ENCODE measurements around the gene MYLK. TPM values are rescaled to one million over a fixed set of nuclear protein-coding genes. Genes with fewer than 3 reads are reported as not detected.

Gene MYLK
- polyA plus RNA-seq, 1 donor, result 296 TPM

DNA sequence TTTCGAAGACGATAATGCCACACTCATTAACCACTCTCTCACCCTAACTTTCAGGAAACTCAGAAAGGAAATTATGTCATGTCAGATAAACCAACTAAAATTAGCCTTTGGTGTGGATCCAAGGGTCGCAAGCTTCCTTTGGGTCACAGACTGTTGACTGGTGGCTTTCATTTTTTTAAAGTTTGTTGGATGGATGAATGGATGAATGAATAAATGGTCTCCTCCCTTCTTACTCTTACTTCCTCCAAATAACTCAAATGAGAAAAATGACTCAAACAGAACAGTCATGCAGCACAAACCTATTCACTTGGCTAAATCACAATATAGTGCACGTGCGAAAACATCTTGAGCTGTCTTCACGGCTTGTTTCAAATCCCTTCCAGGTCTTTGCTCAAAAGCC lies 216.3 kb downstream of the MYLK start:
- peaks cover 26% of the 10 kb centered on the region for H3K36me3 ChIP-seq (ENCODE audit: control insufficient read depth, insufficient read depth, low read length)
- DNase-seq, result peak in 1 of 2 donors; percentile 51
- no peaks in the 10 kb centered on the region for H3K27me3 ChIP-seq (ENCODE audit: control insufficient read depth, insufficient read depth, low read length)
- H3K27ac ChIP-seq (ENCODE audit: low read length), result no peak overlapping the region
- H3K9me3 ChIP-seq (ENCODE audit: control insufficient read depth, low read depth, low read length), result no peaks in the 10 kb centered on the region
- H3K4me1 ChIP-seq (ENCODE audit: control insufficient read depth, insufficient read depth, low read length), result no peaks in the 10 kb centered on the region
- no peak overlapping the region for H3K4me3 ChIP-seq (ENCODE audit: low read length)
- no CpG with 5 or more reads among the region's 6 CpGs for WGBS (ENCODE audit: insufficient coverage, low lambda C conversion rate)

DNA sequence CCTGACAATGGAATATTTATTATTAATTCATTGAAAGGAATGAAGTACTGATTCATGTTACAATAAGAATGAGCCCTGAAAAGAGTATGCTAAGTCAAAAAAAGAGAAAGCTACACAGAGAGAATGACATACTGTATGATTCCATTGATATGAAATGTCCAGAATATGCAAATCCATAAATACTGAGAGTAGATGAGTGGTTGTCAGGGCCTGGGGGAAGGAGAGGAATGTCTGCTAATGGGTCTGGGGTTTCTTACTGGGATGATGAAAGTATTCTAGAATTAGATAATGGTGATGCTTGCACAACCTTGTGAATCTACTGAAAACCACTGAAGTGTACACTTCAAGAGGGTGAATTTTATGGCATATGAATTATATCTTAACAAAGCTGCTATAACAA lies 219.4 kb downstream of the MYLK start:
- H3K4me1 ChIP-seq (ENCODE audit: control insufficient read depth, insufficient read depth, low read length), result peaks cover 5% of the 10 kb centered on the region
- H3K36me3 ChIP-seq (ENCODE audit: control insufficient read depth, insufficient read depth, low read length), result peaks cover 26% of the 10 kb centered on the region
- no peaks in the 10 kb centered on the region for H3K9me3 ChIP-seq (ENCODE audit: control insufficient read depth, low read depth, low read length)
- H3K27me3 ChIP-seq (ENCODE audit: control insufficient read depth, insufficient read depth, low read length), result no peaks in the 10 kb centered on the region
- H3K4me3 ChIP-seq (ENCODE audit: low read length), result no peak overlapping the region
- no peak overlapping the region for H3K27ac ChIP-seq (ENCODE audit: low read length)
- no peak for DNase-seq

DNA sequence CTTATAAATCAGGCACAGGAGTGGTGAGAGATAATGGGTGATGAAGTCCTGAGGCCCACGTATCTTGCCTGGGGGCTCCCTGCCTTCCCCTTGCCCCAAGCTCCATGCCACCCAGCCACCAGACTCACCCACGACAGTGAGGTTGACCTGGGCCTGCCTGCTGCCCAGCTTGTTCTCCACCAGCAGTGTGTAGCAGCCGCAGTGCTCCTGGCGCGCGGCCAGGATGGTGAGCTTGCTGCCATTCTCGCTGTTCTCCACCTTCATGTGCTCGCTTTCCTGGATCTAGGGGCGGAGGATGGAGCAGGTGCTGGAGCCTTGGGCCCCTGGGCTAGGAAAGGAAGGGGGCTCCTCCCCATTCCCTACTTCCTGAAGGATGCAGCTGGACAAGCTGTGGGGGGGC lies 220.2 kb downstream of the MYLK start:
- no CpG with 5 or more reads among the region's 9 CpGs for WGBS (ENCODE audit: insufficient coverage, low lambda C conversion rate)
- H3K27me3 ChIP-seq (ENCODE audit: control insufficient read depth, insufficient read depth, low read length), result no peaks in the 10 kb centered on the region
- DNase-seq, result no peak
- H3K4me1 ChIP-seq (ENCODE audit: control insufficient read depth, insufficient read depth, low read length), result peaks cover 5% of the 10 kb centered on the region
- no peak overlapping the region for H3K4me3 ChIP-seq (ENCODE audit: low read length)
- H3K9me3 ChIP-seq (ENCODE audit: control insufficient read depth, low read depth, low read length), result no peaks in the 10 kb centered on the region
- H3K36me3 ChIP-seq (ENCODE audit: control insufficient read depth, insufficient read depth, low read length), result peaks cover 26% of the 10 kb centered on the region
- no peak overlapping the region for H3K27ac ChIP-seq (ENCODE audit: low read length)

DNA sequence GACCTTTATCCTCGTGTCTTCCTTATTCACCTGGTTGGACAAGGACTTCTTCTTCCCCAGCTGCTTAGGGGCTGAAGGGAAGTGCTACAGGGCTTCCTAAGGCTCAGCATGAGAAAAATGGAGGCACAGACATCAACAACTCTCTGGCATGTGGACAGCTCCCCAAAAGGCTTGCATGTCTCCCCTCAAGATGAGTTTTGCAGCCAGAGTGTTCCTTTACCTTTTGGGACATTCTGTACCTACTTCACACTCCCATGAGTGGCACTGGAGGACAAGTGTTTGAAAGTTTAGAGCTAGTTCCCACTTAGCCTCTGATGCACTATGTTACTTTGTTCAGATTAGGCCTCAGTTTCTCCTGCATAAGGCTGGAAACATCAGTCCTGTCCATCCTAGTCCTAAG lies 222.2 kb downstream of the MYLK start:
- no CpG with 5 or more reads among the region's 1 CpG for WGBS (ENCODE audit: insufficient coverage, low lambda C conversion rate)
- H3K27ac ChIP-seq (ENCODE audit: low read length), result peak overlapping the region; percentile 57
- H3K27me3 ChIP-seq (ENCODE audit: control insufficient read depth, insufficient read depth, low read length), result no peaks in the 10 kb centered on the region
- no peak for DNase-seq
- H3K4me3 ChIP-seq (ENCODE audit: low read length), result no peak overlapping the region
- H3K4me1 ChIP-seq (ENCODE audit: control insufficient read depth, insufficient read depth, low read length), result peaks cover 17% of the 10 kb centered on the region
- H3K9me3 ChIP-seq (ENCODE audit: control insufficient read depth, low read depth, low read length), result no peaks in the 10 kb centered on the region
- peaks cover 27% of the 10 kb centered on the region for H3K36me3 ChIP-seq (ENCODE audit: control insufficient read depth, insufficient read depth, low read length)

DNA sequence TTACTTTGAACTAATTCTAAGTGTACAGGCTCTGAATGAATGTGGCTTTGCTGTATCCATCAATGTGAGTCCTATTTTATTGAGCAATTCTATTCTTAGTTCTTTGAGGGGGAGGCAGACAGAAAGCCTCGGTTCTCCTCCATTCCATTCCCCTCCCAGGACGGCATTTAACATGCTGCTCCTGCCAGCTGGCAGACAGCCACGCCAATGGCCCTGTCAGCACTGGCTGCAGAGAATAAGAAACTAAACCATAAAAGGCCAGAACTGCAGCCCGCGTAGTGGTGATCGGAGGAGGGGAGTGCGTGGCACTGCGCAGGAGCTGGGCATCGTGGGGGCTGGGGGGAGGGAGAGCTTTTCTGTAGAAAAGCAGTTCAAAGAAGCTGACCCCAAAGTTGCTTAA lies 223.2 kb downstream of the MYLK start:
- peaks cover 21% of the 10 kb centered on the region for H3K36me3 ChIP-seq (ENCODE audit: control insufficient read depth, insufficient read depth, low read length)
- peak overlapping the region; percentile 57 for H3K27ac ChIP-seq (ENCODE audit: low read length)
- H3K27me3 ChIP-seq (ENCODE audit: control insufficient read depth, insufficient read depth, low read length), result no peaks in the 10 kb centered on the region
- H3K4me3 ChIP-seq (ENCODE audit: low read length), result no peak overlapping the region
- H3K9me3 ChIP-seq (ENCODE audit: control insufficient read depth, low read depth, low read length), result no peaks in the 10 kb centered on the region
- DNase-seq, result peak; percentile 75 to 76
- peaks cover 18% of the 10 kb centered on the region for H3K4me1 ChIP-seq (ENCODE audit: control insufficient read depth, insufficient read depth, low read length)
- WGBS (ENCODE audit: insufficient coverage, low lambda C conversion rate), result no CpG with 5 or more reads among the region's 9 CpGs

DNA sequence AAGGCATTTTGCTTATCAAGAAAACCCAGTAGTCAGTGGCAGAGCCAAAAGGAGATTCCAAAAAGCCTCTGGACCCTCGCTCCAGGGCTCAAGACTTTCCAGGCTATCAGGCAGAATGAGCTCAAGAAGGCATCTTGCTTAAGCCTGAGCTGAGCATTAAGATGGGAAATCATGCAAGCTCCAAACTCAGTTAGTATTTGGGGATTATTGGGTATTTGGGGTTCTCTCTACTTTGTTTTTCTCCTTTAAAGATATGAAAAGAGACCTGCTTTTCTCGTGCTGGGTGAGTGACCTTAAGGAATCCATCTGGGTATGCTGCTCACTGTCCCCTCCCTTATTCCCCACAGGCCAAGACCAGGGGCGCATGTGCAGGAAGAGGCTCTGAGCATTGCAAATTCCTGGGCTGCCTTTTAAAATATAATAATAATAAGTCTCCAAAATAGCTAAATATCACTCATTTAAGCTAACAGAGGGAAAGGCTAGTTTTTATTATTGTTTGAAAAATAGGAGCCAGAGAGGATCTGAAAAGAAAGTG lies 223.9 kb downstream of the MYLK start:
- Histone ChIP-seq H3K4me3 (ENCODE audit: low read length) (no peak overlapping the region), H3K9me3 (ENCODE audit: control insufficient read depth, low read depth, low read length) (no peaks in the 10 kb centered on the region), H3K36me3 (ENCODE audit: control insufficient read depth, insufficient read depth, low read length) (peaks cover 16% of the 10 kb centered on the region), H3K27me3 (ENCODE audit: control insufficient read depth, insufficient read depth, low read length) (no peaks in the 10 kb centered on the region), H3K27ac (ENCODE audit: low read length) (peak overlapping the region; percentile 32), H3K4me1 (ENCODE audit: control insufficient read depth, insufficient read depth, low read length) (peaks cover 18% of the 10 kb centered on the region)
- no CpG with 5 or more reads among the region's 3 CpGs for WGBS (ENCODE audit: insufficient coverage, low lambda C conversion rate)
- DNase-seq, result no peak

DNA sequence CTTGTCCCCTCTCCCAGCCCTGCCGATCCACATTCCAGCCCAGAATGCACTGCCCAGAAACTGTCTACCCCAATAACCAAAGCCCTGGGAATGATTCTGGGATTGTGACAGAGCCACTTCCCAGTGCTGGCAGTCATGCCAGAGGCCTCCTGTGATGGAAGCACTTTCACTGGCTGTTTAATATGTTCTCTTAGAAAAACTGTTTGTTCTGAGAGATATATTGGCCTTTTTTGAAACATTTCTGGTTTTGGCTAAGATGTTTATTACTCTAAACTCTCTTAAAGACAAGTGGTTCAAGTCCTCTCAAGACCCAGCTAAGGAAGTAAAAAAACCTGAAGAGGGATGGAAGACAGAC lies 225.3 kb downstream of the MYLK start:
- Histone ChIP-seq H3K4me1 (ENCODE audit: control insufficient read depth, insufficient read depth, low read length) (peaks cover 20% of the 10 kb centered on the region), H3K27ac (ENCODE audit: low read length) (no peak overlapping the region), H3K9me3 (ENCODE audit: control insufficient read depth, low read depth, low read length) (no peaks in the 10 kb centered on the region), H3K36me3 (ENCODE audit: control insufficient read depth, insufficient read depth, low read length) (peaks cover 14% of the 10 kb centered on the region), H3K27me3 (ENCODE audit: control insufficient read depth, insufficient read depth, low read length) (no peaks in the 10 kb centered on the region), H3K4me3 (ENCODE audit: low read length) (no peak overlapping the region)
- DNase-seq, result no peak
- no CpG with 5 or more reads among the region's 1 CpG for WGBS (ENCODE audit: insufficient coverage, low lambda C conversion rate)

DNA sequence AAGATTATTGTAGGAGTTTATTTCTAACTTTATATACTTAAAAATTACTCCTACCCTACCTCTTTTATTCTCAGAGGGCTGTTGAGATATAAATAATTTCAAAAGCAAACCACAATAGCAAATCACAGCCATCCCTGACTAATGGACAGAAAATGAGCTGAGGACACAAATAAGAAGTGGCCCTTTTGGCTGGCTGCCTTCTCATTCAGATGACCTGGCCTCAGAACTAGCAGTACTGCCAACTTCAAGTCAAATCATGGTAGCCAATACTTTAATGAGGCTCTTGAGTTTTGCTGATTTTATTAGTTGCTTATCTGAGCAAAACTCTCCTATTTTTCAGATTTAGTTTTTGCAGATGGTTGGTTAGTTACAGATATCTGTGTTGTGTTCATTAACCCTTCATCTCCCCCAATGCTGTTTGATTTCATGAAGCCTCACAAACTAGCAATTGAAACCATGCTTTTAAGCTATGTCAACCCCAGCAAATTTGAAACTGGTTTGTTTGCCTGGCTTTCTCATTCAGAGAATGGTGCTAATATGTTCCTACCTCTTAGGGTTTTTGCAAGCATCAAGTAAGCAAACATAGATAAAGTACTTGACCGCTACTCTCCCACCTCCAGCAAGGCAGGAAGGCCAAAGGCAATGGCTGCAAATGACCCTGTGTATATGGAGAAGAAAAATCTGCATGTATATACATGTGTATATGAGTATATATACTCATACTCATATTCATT lies 225.8 kb downstream of the MYLK start:
- Histone ChIP-seq H3K4me1 (ENCODE audit: control insufficient read depth, insufficient read depth, low read length) (peaks cover 25% of the 10 kb centered on the region), H3K27me3 (ENCODE audit: control insufficient read depth, insufficient read depth, low read length) (no peaks in the 10 kb centered on the region), H3K9me3 (ENCODE audit: control insufficient read depth, low read depth, low read length) (no peaks in the 10 kb centered on the region), H3K27ac (ENCODE audit: low read length) (no peak overlapping the region), H3K4me3 (ENCODE audit: low read length) (no peak overlapping the region), H3K36me3 (ENCODE audit: control insufficient read depth, insufficient read depth, low read length) (peaks cover 10% of the 10 kb centered on the region)
- no peak for DNase-seq
- whole genome bisulfite sequencing (ENCODE audit: insufficient coverage, low lambda C conversion rate), result no CpG with 5 or more reads among the region's 1 CpG

DNA sequence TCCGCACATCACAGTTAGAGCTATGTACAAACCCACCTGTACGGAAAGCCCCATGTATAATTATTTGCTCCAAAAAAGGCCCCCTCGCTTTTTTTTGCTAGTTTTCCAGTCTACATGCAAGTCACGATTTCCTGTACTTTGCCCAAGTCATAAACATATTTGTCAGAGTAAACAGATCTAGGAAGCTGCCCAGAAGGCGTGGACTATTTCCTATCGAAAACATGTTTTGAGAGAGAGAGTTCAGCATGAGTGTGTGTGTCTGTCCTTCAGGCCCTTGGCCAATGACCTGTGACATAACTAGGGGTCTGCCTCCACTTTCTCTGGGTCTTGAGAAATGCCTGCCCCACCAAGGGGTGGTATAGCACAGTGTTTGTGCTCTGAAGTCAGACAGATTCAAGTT lies 226.6 kb downstream of the MYLK start:
- Histone ChIP-seq H3K4me1 (ENCODE audit: control insufficient read depth, insufficient read depth, low read length) (peaks cover 32% of the 10 kb centered on the region), H3K36me3 (ENCODE audit: control insufficient read depth, insufficient read depth, low read length) (peaks cover 6% of the 10 kb centered on the region), H3K27me3 (ENCODE audit: control insufficient read depth, insufficient read depth, low read length) (no peaks in the 10 kb centered on the region), H3K27ac (ENCODE audit: low read length) (peak overlapping the region; percentile 19), H3K9me3 (ENCODE audit: control insufficient read depth, low read depth, low read length) (no peaks in the 10 kb centered on the region), H3K4me3 (ENCODE audit: low read length) (no peak overlapping the region)
- DNase-seq, result peak; percentile 77 to 91
- 29% methylated on average over 1 of the region's 6 CpGs for whole genome bisulfite sequencing (ENCODE audit: insufficient coverage, low lambda C conversion rate)

DNA sequence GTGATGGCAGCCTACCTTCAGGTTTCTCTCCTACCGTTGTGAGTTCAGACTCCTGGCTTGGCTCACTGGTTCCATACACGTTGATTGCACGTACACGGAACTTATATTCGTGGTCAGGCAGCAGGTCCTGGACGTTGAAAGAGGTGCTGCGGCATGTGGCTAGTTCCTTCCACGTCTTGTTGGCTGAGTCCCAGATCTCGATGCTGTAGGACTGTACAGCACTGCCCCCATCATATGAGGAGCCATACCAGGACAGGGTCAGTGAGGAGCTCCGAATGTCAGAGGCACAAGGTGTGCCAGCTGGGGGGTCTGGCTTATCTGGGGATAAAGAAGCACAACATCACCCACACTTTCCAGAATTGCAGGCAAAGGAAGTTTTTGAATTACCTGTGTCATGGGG lies 227.0 kb downstream of the MYLK start:
- Histone ChIP-seq H3K4me3 (ENCODE audit: low read length) (no peak overlapping the region), H3K36me3 (ENCODE audit: control insufficient read depth, insufficient read depth, low read length) (peaks cover 6% of the 10 kb centered on the region), H3K27me3 (ENCODE audit: control insufficient read depth, insufficient read depth, low read length) (no peaks in the 10 kb centered on the region), H3K27ac (ENCODE audit: low read length) (peak overlapping the region; percentile 19), H3K9me3 (ENCODE audit: control insufficient read depth, low read depth, low read length) (no peaks in the 10 kb centered on the region), H3K4me1 (ENCODE audit: control insufficient read depth, insufficient read depth, low read length) (peaks cover 34% of the 10 kb centered on the region)
- no CpG with 5 or more reads among the region's 10 CpGs for WGBS (ENCODE audit: insufficient coverage, low lambda C conversion rate)
- DNase-seq, result no peak

DNA sequence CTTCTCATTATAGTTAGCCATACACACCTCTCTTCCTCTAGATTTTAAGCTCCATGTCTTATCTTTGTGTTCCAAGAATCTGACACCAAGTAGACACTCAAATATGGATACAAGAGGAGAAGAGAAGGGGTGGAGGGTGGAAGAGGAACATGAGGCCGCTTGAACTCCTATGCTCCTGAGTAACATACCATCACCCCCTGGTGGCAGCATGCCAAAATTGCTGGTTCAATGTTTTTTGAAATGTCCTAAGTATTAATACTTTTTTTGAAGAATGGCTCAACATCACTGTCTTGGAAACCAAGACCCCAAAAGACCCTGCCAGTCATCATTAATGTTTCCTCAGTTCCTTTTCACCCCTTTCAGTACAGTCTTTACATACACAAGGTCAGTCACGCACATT lies 227.4 kb downstream of the MYLK start:
- no peak for DNase-seq
- peaks cover 6% of the 10 kb centered on the region for H3K36me3 ChIP-seq (ENCODE audit: control insufficient read depth, insufficient read depth, low read length)

More for the DNA sequence above, 227.4 kb downstream of the MYLK start:
- Histone ChIP-seq H3K27ac (ENCODE audit: low read length) (no peak overlapping the region), H3K4me1 (ENCODE audit: control insufficient read depth, insufficient read depth, low read length) (peaks cover 34% of the 10 kb centered on the region), H3K27me3 (ENCODE audit: control insufficient read depth, insufficient read depth, low read length) (no peaks in the 10 kb centered on the region), H3K9me3 (ENCODE audit: control insufficient read depth, low read depth, low read length) (no peaks in the 10 kb centered on the region), H3K4me3 (ENCODE audit: low read length) (no peak overlapping the region)
- no CpG with 5 or more reads among the region's 2 CpGs for WGBS (ENCODE audit: insufficient coverage, low lambda C conversion rate)
